MCF 10A (cell line): Measurements from ENCODE around the gene MTHFD2L. TPM values are rescaled to one million over a fixed set of nuclear protein-coding genes. Genes with fewer than 3 reads are reported as not detected.

ENCODE experiments used
- BruUV-seq: library from RNA; stranded (reverse); fragments of 400-500 nt; replicated peaks from 2 replicates; lab custom pipeline; 2021; lab: Mats Ljungman, UMichigan
- CTCF ChIA-PET: fragments of 300-600 bp; sonication (Branson Sonifier 250); formaldehyde crosslinking; extraction: SDS; loops from one replicate; lab custom pipeline; 2021; ENCODE audit warnings: antibody characterized with exemption, inconsistent platforms; lab: Yijun Ruan, JAX
- POLR2A ChIA-PET: fragments of 300-600, 350-650 bp; sonication (Branson Sonifier 250); formaldehyde crosslinking; extraction: SDS; loops from one replicate; lab custom pipeline; 2020; ENCODE audit warnings: antibody characterized with exemption, inconsistent platforms; lab: Yijun Ruan, JAX
- DNase-seq: peaks from one replicate; pipeline ENCODE4 v3.0.0-alpha.2; 2018; ENCODE audit not compliant: unreplicated experiment
- H3K27ac Mint-ChIP-seq: one replicate; pipeline ENCODE4 v1.8.0; 2022; ENCODE audit warnings: mild to moderate bottlenecking, low read depth, mixed read lengths; ENCODE audit not compliant: unreplicated experiment
- H3K27me3 Mint-ChIP-seq: one replicate; pipeline ENCODE4 v1.8.0; 2022; ENCODE audit warnings: mixed read lengths; ENCODE audit not compliant: insufficient read depth, unreplicated experiment
- H3K36me3 Mint-ChIP-seq: one replicate; pipeline ENCODE4 v1.8.0; 2022; ENCODE audit warnings: mild to moderate bottlenecking, moderate library complexity, mixed read lengths; ENCODE audit not compliant: insufficient read depth, unreplicated experiment
- H3K4me1 Mint-ChIP-seq: one replicate; pipeline ENCODE4 v1.8.0; 2022; ENCODE audit warnings: mixed read lengths; ENCODE audit not compliant: insufficient read depth, unreplicated experiment
- H3K4me3 Mint-ChIP-seq: one replicate; pipeline ENCODE4 v1.8.0; 2022; ENCODE audit warnings: mild to moderate bottlenecking, moderate library complexity, mixed read lengths; ENCODE audit not compliant: unreplicated experiment
- H3K9me3 Mint-ChIP-seq: one replicate; pipeline ENCODE4 v1.8.0; 2022; ENCODE audit warnings: mixed read lengths; ENCODE audit not compliant: unreplicated experiment
- intact Hi-C: fragments of 100-400 bp; cut with micrococcal nuclease; formaldehyde crosslinking; loops from 2 replicates; pipeline ENCODE4 v1.14.1; 2022
- total RNA-seq: library from RNA; stranded (reverse); gene quantifications from 2 replicates; pipeline ENCODE4 v1.2.3, GENCODE V29; 2022
- TF ChIP-seq, protein P1 (sequence below): fragments of 200-600 bp; IDR thresholded peaks from one replicate; pipeline ENCODE4 v1.8.0; 2022; ENCODE audit warnings: antibody characterized with exemption, mild to moderate bottlenecking; ENCODE audit not compliant: unreplicated experiment

The MTHFD2L gene
- total RNA-seq, 1 experiment from 2014 or later: 113 TPM

GRCh38 chr4:74217365-74217764 is 59.4 kb downstream of the MTHFD2L start:
- Mint-ChIP-seq H3K27me3 (no peaks in the 10 kb centered on the region), H3K4me3 (no peak overlapping the region), H3K9me3 (peaks cover 9% of the 10 kb centered on the region), H3K36me3 (peaks cover 38% of the 10 kb centered on the region), H3K27ac (peak overlapping the region; percentile 3), H3K4me1 (peaks cover 33% of the 10 kb centered on the region)
- intact Hi-C loops: no loop called here
- peak; percentile 35 for DNase-seq
- TF ChIP-seq, protein P1, sequence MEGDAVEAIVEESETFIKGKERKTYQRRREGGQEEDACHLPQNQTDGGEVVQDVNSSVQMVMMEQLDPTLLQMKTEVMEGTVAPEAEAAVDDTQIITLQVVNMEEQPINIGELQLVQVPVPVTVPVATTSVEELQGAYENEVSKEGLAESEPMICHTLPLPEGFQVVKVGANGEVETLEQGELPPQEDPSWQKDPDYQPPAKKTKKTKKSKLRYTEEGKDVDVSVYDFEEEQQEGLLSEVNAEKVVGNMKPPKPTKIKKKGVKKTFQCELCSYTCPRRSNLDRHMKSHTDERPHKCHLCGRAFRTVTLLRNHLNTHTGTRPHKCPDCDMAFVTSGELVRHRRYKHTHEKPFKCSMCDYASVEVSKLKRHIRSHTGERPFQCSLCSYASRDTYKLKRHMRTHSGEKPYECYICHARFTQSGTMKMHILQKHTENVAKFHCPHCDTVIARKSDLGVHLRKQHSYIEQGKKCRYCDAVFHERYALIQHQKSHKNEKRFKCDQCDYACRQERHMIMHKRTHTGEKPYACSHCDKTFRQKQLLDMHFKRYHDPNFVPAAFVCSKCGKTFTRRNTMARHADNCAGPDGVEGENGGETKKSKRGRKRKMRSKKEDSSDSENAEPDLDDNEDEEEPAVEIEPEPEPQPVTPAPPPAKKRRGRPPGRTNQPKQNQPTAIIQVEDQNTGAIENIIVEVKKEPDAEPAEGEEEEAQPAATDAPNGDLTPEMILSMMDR: no peak
- POLR2A ChIA-PET: interaction anchor here (1.2 to 1.6 kb wide), 3 partner anchors 14 to 91 kb away, joined by 4 to 8 read pairs (median 8); partner anchors contain the start of gene EPGN
- CTCF ChIA-PET: interaction anchor here (0.8 to 1.7 kb wide), 3 partner anchors 11 to 95 kb away, joined by 3 to 6 read pairs (median 5); no protein-coding TSS in a partner anchor
- no TSS peak for BruUV-seq

DNA sequence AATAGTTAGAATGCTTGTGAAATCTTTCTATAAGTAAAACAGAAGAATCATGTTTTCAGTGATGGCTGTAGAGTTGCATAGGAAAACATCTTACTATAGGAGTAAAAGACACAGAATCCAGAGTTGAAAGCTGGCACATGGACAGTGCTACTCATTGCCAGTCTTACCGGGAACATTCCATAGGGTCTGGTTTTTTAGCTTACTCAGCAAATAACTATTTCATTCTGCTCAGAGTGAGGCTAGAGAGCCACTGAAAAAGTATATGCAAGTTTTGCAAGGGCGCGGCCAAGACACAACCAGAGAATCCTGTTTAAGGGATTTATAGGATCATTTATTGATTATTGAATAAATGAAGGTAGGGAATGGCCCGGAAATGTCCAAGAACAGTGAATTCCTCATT is 60.3 kb downstream of the MTHFD2L start:
- intact Hi-C loops: no loop called here
- Mint-ChIP-seq H3K36me3 (peaks cover 30% of the 10 kb centered on the region), H3K27me3 (no peaks in the 10 kb centered on the region), H3K9me3 (peaks cover under 1% of the 10 kb centered on the region), H3K4me3 (no peak overlapping the region), H3K27ac (peak overlapping the region; percentile 3), H3K4me1 (peaks cover 33% of the 10 kb centered on the region)
- no TSS peak for BruUV-seq
- DNase-seq: peak; percentile 35
- TF ChIP-seq, protein P1: no peak
- POLR2A ChIA-PET: interaction anchor here (0.7 to 1.6 kb wide), 6 partner anchors 12 to 213 kb away, joined by 3 to 8 read pairs (median 4); partner anchors contain the start of gene EPGN
- CTCF ChIA-PET: interaction anchor here (0.6 to 1.9 kb wide), 7 partner anchors 10 to 628 kb away, joined by 3 to 8 read pairs (median 3); no protein-coding TSS in a partner anchor

DNA sequence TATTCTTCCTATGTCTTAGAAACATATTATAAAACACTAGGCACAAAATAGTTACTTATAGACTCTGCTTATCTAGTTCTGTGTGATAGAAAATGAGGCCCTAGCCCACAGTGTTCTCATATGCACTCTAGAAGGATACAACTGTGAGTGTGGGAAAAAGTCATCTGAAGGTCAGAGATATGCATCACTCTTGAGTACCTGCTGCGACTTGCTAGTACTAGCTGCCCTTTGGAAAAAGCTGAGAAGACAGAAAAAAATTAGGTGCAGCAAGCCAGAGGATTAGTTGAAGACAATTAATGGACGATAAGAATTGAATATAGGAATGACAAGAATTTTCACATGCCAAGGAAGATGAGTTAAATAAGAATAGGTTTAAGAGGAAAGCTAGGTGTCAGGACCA is 61.3 kb downstream of the MTHFD2L start:
- H3K36me3 Mint-ChIP-seq: peaks cover 21% of the 10 kb centered on the region
- no peak overlapping the region for H3K4me3 Mint-ChIP-seq
- H3K9me3 Mint-ChIP-seq: no peaks in the 10 kb centered on the region
- BruUV-seq: no TSS peak
- peak overlapping the region; percentile 20 for H3K27ac Mint-ChIP-seq
- no peaks in the 10 kb centered on the region for H3K27me3 Mint-ChIP-seq
- ChIA-PET POLR2A (interaction anchor here (0.7 to 1.6 kb wide), 8 partner anchors 9 to 105 kb away, joined by 3 to 10 read pairs (median 4); partner anchors contain the start of gene EPGN), CTCF (interaction anchor here (0.5 to 1.9 kb wide), 3 partner anchors 9 to 456 kb away, joined by 3 to 8 read pairs (median 3); no protein-coding TSS in a partner anchor)
- intact Hi-C loops: no loop called here
- TF ChIP-seq, protein P1: no peak
- DNase-seq: peak; percentile 17
- H3K4me1 Mint-ChIP-seq: peaks cover 40% of the 10 kb centered on the region

DNA sequence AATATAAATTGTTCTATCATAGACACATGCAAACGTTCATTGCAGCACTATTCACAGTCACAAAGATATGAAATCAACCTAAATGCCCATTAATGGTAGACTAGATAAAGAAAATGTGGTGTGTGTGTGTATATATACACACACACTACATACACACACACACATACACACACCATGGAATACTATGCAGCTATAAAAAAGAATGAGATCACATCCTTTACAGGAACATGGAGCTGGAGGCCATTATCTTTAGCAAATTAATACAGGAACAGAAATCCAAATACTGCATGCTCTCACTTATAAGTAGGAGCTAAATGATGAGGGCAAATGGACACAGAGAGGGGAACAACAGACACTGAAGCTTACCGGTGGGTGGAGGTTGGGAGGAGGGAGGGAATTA is 65.2 kb downstream of the MTHFD2L start:
- DNase-seq: no peak
- H3K27me3 Mint-ChIP-seq: no peaks in the 10 kb centered on the region
- ChIA-PET POLR2A (interaction anchor here (0.6 to 5.5 kb wide), 4 partner anchors 19 to 93 kb away, joined by 3 to 59 read pairs (median 4); partner anchors contain the start of gene EPGN), CTCF (interaction anchor here (0.7 to 1.5 kb wide), 4 partner anchors 69 to 92 kb away, joined by 3 to 4 read pairs (median 3); no protein-coding TSS in a partner anchor)
- peaks cover 22% of the 10 kb centered on the region for H3K36me3 Mint-ChIP-seq
- intact Hi-C loops: loop anchor here (10.0 kb wide), 1 partner anchor 452 kb away; no protein-coding TSS in a partner anchor
- no TSS peak for BruUV-seq
- no peak overlapping the region for H3K27ac Mint-ChIP-seq
- no peaks in the 10 kb centered on the region for H3K9me3 Mint-ChIP-seq
- H3K4me1 Mint-ChIP-seq: peaks cover 28% of the 10 kb centered on the region
- TF ChIP-seq, protein P1: no peak
- no peak overlapping the region for H3K4me3 Mint-ChIP-seq
